ENCODE measurements around the gene EFCAB6. TPM values are rescaled to one million over a fixed set of nuclear protein-coding genes. Genes with fewer than 3 reads are reported as not detected.

The EFCAB6 gene
- total and polyA plus RNA-seq, 11 donors, result 0.53 to 2.3 (median 1.5) TPM

GRCh38 chr22:43857367-43857766, 45.3 kb upstream of the EFCAB6 start:
- TF ChIP-seq CTCF (IDR thresholded peaks at IDR 0.05), result no peak
- intact Hi-C loops (cut with DNase I), result no loop called here
- Histone ChIP-seq H3K4me1 (peaks cover 0 to 9% (median 0%) of the 10 kb centered on the region in 12 donors), H3K9me3 (peaks cover 0 to 15% (median 0%) of the 10 kb centered on the region in 12 donors), H3K27ac (no peak overlapping the region), H3K27me3 (peaks cover 7 to 38% (median 16%) of the 10 kb centered on the region in 9 donors), H3K4me3 (no peak overlapping the region), H3K36me3 (no peaks in the 10 kb centered on the region)
- DNase-seq (no peak), ATAC-seq (no peak)

GRCh38 chr22:43855431-43855830, 43.3 kb upstream of the EFCAB6 start:
- peaks cover 0 to 31% (median 6%) of the 10 kb centered on the region in 9 donors for H3K27me3 ChIP-seq
- H3K4me3 ChIP-seq, result no peak overlapping the region
- TF ChIP-seq CTCF (IDR thresholded peaks at IDR 0.05), result no peak
- TF ChIP-seq POLR2A (IDR thresholded peaks at IDR 0.05), result no peak
- ATAC-seq (no peak), DNase-seq (no peak)
- no peaks in the 10 kb centered on the region for H3K4me1 ChIP-seq
- intact Hi-C loops (cut with DNase I), result no loop called here
- no peaks in the 10 kb centered on the region for H3K36me3 ChIP-seq
- H3K9me3 ChIP-seq, result peaks cover 0 to 15% (median 0%) of the 10 kb centered on the region in 12 donors
- no peak overlapping the region for H3K27ac ChIP-seq
- 70 to 97% (median 85%) methylated on average over 4 of the region's 4 CpGs for WGBS, 4 donors

- TF ChIP-seq POLR2A (IDR thresholded peaks at IDR 0.05) (no peak), CTCF (IDR thresholded peaks at IDR 0.05) (no peak)
- WGBS, 4 donors, result 91 to 97% (median 92%) methylated on average over 9 to 13 of the region's 13 CpGs
- ATAC-seq, result no peak
- Histone ChIP-seq H3K27ac (no peak overlapping the region), H3K4me1 (no peaks in the 10 kb centered on the region), H3K27me3 (peaks cover 0 to 25% (median under 1%) of the 10 kb centered on the region in 9 donors), H3K9me3 (peaks cover 0 to 15% (median 0%) of the 10 kb centered on the region in 12 donors), H3K36me3 (no peaks in the 10 kb centered on the region), H3K4me3 (no peak overlapping the region)
- intact Hi-C loops (cut with DNase I), result no loop called here
- DNase-seq, result peak in 1 of 5 donors; percentile 12
These were observed 42.7 kb upstream of the EFCAB6 start for GRCh38 chr22:43854786-43855271.

- ATAC-seq, result no peak
- no peak overlapping the region for H3K27ac ChIP-seq
These were observed 42.1 kb upstream of the EFCAB6 start for GRCh38 chr22:43854121-43854785.

More at GRCh38 chr22:43854121-43854785, 42.1 kb upstream of the EFCAB6 start:
- no peaks in the 10 kb centered on the region for H3K4me1 ChIP-seq
- DNase-seq, result peak in 2 of 5 donors; percentile 7 to 43
- intact Hi-C loops (cut with DNase I), result no loop called here
- no peak overlapping the region for H3K4me3 ChIP-seq
- H3K36me3 ChIP-seq, result no peaks in the 10 kb centered on the region
- TF ChIP-seq CTCF (IDR thresholded peaks at IDR 0.05), result no peak
- TF ChIP-seq POLR2A (IDR thresholded peaks at IDR 0.05), result no peak
- 80 to 92% (median 86%) methylated on average over 14 of the region's 14 CpGs for WGBS, 4 donors
- H3K9me3 ChIP-seq, result peaks cover 0 to 15% (median 0%) of the 10 kb centered on the region in 12 donors
- peaks cover 0 to 19% (median 0%) of the 10 kb centered on the region in 9 donors for H3K27me3 ChIP-seq

Data from heart left ventricle (tissue), 16 donors.